HFF-Myc (cell line): ENCODE measurements around the gene ABI3BP.

Experiments
- DNase-seq: peaks from one replicate; pipeline ENCODE4 v3.0.0-alpha.2; 2011; ENCODE audit warnings: low read depth; ENCODE audit errors: extremely low read depth
- H3K4me3 ChIP-seq: replicated peaks from 2 replicates; pipeline ENCODE4 v1.5.1; 2011; ENCODE audit warnings: low read depth, mild to moderate bottlenecking, control low read depth, low read length
- CTCF ChIP-seq: IDR thresholded peaks from 2 replicates; pipeline ENCODE4 v1.5.1; 2012; ENCODE audit warnings: mild to moderate bottlenecking, low read depth, low read length, control low read depth; ENCODE audit errors: missing control alignments

ABI3BP gene

GRCh38 chr3:100993309-100993708 is at the start of gene ABI3BP:
TSS of gene ABI3BP (minus strand) at chr3:100993421. CDS start at chr3:100993384, 37 bp downstream.
- DNase-seq, result peak; percentile 27
- no peak for TF ChIP-seq CTCF
- peak within 1 kb of the TSS; percentile 23 for H3K4me3 ChIP-seq

- TF ChIP-seq CTCF, result no peak
- DNase-seq, result no peak
- H3K4me3 ChIP-seq, result no peak overlapping the region
Observed at GRCh38 chr3:101039285-101039684, 46.1 kb upstream of the ABI3BP start.

GRCh38 chr3:101038880-101039279 is 45.7 kb upstream of the ABI3BP start:
- no peak overlapping the region for H3K4me3 ChIP-seq
- TF ChIP-seq CTCF, result no peak
- DNase-seq, result no peak

GRCh38 chr3:101038393-101038792 is 45.2 kb upstream of the ABI3BP start:
- no peak overlapping the region for H3K4me3 ChIP-seq
- TF ChIP-seq CTCF, result no peak
- DNase-seq, result no peak

GRCh38 chr3:101037613-101038012 is 44.4 kb upstream of the ABI3BP start:
- DNase-seq, result no peak
- no peak overlapping the region for H3K4me3 ChIP-seq
- TF ChIP-seq CTCF, result no peak

GRCh38 chr3:101036676-101037075 is 43.5 kb upstream of the ABI3BP start:
- TF ChIP-seq CTCF, result no peak
- no peak for DNase-seq
- H3K4me3 ChIP-seq, result no peak overlapping the region

- no peak overlapping the region for H3K4me3 ChIP-seq
- peak; percentile 93 for DNase-seq
- no peak for TF ChIP-seq CTCF
Observed at GRCh38 chr3:101036213-101036618, 43.0 kb upstream of the ABI3BP start.
